GM18520 (cell line): ENCODE measurements around the gene CCDC102A.

ENCODE experiments used
- ATAC-seq: cut with Tn5 transposase; IDR thresholded peaks from one replicate; pipeline ENCODE4 v1.9.1; 2021; ENCODE audit not compliant: unreplicated experiment

Gene CCDC102A

DNA sequence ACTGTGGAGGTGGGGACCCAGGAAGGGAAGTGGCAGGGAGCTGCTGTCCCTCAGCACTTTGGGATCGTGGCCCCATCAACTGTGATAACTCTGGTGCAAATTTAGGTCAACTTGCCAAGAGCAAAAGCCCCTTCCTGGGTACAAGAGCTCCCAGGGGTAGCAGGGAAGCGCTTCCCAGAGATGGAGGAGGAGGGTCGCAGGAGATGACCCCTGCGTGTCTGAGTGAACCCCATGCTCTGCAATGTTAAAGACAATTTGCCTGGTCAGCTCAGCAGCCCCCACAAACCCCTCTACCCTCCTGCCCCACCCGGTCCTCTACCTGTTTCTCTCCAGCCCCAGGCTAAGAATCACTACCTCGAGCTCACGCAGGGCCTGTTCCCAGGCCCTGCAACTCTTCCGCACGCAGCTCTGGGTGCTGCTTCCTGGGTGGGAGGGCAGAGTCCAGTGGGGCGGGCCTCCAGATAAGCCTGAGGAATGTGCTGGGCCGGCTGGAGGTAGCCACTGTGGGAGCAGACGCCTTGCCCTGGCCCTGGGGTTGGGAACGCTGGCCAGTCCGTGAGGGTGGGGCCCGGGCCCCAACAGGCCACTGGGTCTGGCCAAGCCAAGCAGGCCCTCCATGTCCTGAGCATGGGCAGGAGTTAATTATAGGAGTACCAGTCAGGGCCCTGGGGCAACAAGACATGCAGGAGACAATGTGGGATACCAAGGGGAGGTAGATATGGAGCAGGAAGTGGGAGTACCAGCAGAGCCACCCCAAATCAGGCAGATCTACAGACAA lies 56.2 kb downstream of the CCDC102A start:
- ATAC-seq: no peak

DNA sequence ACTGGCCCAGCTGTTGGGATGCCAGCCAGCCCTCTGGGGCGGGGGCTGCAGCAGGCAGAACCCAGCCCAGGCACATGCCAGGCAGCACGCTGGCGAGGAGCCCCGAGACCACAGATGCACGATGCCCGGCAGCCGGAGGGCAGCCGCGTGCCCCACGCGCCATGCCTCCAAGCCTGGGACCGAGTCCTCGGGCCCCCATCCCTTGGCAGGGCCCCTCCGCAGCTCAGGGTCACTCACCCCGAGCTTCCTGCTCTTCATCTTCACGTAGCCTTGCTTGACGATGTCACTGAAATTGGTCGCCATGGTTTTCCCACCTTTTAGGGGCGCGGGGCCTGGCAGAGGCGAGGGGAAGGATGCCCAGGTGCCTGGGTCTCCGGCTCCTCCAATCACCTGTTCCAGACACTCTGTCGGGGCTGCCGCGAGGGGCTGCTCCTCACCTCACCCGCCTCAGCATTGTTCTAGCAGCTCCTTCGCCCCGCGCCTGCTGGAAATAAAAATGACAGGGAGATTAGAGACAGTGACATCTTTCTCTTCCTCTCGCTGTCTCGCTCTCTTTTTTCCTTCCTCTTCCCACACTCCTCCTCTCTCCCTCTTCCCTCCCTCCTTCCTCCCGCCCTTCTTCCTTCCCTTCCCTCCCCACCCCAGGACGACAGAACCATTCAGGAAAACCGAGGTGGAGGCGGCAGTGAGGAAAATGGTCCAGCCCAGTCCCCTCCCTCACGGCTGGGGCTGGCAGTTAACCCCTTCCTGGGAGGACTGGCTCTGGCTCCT lies 57.0 kb downstream of the CCDC102A start:
- ATAC-seq: no peak

DNA sequence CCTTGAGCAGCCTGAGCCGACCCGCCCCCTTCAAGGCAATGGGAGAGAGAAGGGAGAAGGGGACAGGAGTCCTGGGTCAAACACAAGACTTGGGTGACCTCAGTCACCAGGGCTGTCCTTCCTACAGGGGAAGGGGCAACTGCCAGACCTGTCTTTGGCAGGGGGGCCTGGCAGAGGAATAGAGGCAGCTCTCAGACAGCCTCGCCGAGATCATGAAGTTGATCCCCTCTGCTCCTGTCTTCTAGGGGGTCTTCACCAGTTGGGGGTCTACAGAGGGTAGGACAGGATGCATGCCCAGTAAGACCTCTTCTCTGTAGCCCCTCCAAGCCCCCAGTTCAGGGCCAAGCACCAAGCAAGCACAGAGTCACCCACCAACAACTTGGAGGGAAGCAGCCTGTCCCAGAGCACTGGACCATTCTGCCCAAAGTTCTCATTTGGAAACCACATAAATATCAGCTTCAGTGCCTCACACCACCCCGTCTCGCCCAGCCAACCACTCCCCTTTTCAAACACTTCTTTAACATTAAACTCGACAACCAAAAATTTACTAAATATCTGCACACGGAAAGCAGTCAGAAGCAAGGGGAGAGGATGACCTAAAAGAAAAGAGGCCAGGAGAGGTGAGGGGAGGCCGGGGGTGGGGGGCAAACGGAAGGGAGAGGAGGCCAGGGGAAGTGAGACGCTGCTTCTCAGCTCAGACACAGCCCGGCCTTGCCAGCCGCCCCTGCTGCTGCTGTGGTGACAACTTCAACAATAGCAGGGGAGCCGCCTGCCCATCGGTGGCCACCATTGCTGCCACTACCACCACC lies 57.8 kb downstream of the CCDC102A start:
- ATAC-seq: no peak

DNA sequence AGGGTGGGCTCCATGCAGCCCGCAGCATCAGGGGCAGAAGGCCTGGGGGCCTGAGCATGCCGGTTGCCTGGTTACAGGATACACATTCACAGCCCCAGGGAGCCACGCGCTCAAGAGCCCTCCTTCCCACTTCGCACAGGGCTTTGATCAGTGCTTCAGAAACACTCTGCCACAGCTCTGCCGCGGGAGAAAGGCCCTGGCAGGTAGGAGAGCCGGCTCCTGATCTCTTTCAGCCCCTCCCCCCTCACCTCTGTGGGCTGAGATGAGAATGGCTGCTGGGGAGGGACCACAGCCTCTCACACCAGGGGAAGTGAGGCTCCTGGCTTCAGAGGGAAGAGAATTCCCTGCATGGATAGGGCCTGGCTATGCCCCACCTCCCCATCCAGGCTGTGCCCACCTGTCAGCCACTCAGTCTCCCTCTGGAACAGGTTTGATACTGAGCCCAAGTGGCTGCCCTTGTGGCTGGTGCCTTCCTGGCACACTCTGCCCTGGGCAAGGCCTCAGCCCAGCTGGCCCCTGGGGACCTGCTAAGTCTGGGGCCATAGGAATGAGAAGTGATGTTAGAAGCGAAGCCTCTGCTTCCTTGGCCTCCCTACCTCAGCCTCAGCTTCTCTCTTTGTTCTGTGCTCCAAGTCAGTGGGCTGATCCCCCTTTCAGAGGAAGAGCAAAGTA lies 58.7 kb downstream of the CCDC102A start:
- ATAC-seq: no peak

DNA sequence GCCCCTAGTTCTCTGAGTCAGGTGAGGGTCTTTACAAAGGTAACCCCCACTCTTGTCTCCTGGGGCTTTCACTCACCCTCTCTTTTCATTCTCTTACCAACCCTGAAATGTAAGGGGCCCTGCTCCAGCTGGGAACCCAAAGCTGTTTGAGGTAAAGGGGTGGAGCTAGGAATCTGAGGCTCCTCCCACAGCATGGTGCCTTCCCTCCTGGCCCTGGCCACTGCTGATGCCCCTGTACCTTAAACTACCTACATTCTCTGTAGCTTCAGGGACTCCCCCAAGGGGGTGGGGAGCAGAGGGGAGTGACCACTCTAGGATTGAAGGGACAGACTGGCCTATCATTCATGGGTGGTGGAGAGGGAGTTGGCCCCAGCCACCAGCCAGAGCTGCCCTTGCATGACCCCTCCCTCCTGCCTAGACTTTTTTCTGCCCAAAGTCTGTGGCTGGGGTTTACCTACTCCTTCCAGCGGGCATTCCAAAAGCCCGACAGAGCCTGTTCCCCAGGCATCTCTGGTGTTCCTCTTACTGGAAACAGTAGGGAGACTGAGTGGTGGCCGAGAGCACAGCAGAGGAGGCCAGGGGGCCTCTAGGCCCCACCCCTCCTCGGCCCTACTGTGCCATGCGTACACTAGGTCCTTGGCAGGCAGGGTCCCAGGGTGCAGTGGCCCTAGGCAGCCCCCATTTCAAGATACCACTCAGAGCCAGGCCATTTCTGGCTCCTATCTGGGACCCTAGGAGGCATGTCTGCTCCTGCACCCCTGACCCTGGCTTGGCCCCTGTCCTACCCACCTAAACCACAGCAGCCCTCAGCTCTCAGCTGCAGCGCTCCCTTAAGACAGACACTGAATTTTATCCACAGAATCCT lies 59.6 kb downstream of the CCDC102A start:
- no peak for ATAC-seq

DNA sequence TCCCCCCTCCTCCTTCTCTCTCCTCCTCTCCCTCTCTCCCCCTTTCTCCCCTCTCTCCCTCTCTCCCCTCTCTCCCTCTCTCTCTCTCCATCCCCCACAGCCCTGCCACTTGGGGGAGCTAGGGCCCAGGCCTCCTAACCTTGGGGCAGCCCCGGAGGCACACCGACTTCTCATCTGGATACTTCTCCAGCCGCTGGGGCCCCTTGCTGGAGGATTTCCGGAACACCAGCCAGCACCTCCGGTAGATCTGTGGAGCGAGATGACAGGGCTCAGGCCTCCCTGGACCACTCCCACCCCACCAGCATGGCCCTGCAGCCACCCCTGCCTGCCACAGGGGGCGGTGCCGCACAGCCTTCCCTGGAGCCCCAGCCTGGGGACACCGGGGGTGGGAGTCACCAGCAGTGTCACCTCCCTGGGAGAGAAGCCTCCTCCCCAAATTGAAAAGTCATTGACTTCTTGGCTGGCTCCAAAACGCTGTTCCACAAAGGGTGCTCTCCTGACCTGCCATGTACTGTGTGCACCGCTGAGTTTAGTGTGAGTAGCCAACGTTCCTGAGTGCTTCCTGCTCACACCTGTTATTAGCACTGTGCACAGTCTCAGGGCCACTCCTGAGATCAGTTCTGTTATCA lies 60.5 kb downstream of the CCDC102A start:
- peak; percentile 69 for ATAC-seq

DNA sequence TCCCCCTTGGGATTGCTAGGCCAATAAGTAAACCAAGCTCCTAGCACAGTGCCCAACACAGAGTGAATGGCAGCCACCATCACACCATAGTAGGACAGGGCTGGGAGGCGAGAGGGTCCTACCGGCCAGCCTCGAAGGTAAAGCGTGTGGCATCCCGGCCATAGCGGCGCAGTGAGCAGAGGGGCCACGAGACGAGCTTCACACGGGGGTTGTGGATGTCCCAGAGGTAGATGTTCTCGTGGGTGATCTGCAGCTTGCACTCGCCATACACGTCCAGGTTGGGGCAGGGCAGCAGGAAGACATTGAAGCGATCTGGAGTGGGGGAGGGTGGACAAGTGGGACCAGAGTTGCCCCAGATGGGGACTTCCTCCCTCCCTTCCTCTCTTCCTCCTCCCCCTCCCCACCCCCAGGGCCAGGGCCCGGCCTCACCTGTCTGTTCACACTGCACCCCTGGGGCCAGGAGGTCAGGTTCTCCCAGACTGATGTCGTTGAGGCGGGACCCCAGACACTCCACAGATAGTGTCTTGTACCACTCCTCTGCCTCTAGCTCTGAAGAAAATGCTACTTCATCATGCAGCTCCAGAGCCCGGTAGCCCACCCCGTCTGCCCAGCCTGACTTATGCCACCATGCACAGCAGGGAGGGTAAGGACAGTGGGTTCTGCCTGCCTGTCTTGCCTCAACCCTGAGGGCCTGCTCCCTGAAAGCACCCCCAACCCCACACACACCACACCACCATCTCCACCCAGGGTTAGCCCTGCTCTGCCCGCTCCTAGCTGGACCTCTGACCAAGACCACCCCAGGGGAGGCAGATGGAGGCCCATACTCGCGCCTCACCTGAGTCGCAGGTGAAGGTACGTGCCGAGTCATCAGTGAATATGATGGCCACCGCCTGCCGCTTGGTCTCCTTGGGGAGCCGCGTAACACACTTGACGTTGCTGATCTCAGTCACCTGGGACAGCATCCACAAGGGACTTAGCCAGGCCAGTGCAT lies 61.4 kb downstream of the CCDC102A start:
- no peak for ATAC-seq

DNA sequence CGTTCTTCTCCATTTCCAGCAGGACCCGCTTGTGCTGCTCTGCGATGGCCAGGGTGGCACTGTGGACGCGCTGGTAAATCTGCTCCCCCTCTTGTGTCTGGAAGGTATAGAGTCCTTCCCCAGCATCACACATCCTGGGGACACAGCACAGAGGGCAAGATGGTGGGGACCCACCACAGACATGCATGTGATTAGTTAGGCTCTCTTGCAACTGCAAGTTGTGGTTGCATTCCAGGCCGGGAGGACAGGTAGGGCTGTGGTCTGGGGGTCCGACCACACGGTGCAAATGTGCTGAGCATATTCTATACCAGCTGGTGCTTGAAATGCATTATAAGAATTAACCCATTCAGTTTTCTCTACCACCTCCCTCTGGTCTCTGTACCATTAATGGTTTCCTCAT lies 62.5 kb downstream of the CCDC102A start:
- no peak for ATAC-seq

DNA sequence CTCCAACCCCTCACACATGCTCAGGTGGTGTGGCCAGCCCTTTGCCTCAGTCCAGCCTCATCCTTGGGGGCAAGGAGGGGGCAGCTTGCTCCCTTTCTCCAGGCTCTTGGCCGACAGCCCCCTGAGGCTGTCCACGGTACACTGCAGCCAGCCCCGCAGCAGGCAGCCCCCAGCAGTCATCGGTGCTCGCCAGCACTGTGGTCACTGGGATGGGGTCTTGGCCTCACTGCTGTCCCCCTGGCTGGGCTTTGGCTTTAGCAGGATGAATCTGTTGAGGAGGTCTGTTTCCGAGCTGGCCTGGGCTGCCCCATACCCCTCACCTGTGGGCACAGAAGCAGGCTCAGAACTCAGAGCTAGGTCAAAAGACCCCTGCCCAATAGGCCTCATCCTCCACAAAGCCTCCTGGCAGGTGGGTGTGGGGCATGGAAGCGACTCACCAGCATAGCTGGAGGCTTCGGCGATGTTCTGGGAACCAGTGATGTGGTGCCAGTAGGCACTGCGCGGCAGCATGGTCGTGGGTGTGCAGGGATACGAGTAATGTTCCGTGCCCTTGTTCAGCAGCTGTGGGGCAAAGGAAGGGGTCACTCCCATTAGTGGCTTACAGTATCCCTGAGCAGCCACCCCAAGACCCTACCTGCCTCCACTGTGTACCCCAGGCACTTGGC lies 63.1 kb downstream of the CCDC102A start:
- no peak for ATAC-seq

DNA sequence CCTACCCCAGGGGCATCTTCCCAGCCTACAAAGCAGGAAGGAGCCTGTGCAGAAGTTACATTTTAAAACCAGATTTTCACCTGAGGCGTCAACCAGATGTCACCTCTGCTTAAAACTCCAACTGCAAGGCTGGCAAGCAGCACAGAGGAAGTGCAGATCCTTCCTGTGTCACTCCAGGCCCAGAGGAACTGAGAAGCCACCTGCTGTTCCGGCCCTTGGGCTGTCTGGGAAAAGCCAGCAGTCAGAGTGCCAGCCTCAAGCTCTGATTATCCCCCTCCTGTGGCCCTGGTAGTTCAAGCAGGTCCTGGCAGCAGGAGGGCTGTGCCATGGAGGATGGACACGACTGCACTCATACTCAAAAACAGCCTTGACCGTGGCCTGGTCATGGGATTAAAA lies 63.7 kb downstream of the CCDC102A start:
- ATAC-seq: no peak

DNA sequence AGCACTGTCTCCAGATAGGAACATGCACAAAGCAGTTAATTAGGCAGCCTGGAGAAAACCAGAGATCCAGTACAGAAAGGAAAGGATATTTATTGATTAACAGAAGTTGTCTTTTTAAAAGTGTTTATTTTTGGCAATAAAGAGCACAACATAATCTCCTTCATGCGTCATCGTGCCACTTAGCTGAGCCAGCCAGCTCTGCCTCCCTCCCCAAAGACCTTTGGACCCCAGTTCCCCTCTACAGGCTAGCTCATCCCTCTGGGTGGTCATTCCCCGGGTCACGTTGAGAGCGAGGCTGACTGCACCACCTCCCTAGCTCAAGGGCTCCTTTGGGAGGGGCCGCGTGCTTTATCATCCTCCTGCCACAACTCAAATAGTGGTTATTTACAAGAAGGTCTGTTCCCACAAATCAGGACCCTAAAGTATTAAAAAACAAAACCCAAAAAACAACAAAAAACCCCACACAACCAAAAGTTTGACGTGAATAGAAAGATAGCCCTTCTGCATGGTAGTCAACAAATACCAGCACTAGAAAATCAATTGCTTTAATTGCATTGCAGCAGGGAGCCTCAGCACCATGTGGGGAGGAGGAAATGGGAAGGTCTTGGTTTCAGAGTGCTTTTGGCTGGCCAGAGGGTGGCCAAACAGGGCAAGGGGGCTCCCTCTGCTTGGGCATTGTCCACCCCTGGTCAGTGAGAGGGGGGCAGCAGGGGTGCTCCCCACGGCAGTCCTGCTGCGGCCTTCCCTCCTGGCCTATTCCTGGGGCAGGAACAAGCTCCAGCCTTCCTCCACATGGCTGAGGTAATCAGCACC lies 64.3 kb downstream of the CCDC102A start:
- ATAC-seq: no peak

DNA sequence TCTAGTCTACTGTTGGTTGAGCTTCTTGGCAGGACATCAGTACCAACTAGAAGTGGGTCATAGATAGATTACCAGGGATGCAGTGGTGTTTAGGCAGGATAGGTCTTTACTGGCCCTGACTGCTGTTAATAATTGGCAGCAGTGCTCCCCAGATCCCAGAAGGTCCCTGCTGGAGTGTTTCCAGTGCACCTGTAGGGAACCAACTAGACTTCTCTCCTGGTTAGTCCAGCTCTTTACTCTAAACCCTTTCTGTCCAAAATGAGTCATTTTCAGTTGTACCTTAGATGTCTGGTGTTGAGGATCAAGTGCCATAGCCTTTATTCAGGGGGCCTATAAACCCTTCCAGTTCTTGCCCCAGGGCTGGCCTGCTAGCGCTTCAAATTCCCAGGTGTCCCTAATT lies 65.2 kb downstream of the CCDC102A start:
- no peak for ATAC-seq

DNA sequence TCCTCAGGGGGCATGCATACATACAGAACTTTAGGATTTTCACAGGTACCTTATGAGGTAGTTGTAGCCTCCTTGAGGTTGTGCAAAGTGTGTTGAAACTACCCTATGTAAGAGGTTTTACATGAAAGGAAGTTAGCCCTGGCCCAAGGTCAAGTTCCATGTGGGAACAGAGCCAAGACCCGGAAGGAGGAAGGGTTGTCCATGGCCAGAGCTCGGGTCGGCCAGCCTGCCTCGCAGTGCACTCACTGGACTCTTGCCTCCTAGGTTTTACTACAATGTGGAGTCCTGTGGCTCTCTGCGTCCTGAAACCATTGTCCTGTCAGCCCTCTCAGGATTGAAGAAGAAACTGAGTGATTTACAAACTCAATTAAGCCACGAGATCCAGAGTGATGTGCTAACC lies 65.7 kb downstream of the CCDC102A start:
- ATAC-seq: no peak

DNA sequence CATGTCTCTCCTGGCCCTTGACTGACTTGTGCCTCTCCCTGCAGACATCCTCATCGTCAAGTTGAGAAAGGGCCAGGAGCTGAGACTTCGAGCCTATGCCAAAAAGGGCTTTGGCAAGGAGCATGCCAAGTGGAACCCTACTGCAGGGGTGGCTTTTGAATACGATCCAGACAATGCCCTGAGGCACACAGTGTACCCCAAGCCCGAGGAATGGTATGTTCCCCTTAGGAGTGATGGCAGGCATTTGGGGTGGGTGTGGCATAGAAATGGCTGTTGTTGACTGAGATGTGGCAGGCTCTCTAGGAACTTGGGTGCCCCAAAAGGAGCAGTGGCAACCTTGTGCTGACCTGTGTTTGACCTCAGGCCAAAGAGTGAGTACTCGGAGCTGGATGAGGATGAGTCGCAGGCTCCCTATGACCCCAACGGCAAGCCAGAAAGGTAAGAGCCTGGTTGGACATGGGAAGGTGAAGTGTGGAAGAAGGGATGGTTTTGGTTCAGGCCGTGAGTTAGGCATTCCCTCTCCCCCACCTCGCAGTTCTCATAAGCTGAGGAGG lies 66.4 kb downstream of the CCDC102A start:
- no peak for ATAC-seq

DNA sequence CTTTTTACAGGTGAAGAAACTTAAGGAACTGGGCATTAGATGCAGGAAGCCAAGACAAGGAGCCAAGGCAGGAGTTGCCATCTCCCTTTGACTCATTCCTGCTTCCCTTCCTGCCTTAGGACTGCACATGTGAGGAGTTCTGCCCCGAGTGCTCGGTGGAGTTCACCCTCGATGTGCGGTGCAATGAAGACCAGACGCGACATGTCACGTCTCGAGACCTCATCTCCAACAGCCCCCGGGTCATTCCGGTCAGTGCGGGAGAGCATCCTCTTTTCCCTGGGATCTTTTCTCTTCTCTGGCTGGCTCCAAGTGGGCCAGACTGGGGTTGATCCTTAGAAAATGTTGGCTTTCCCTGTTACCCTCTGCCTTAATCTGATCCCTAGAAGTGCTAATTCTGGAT lies 67.3 kb downstream of the CCDC102A start:
- no peak for ATAC-seq

DNA sequence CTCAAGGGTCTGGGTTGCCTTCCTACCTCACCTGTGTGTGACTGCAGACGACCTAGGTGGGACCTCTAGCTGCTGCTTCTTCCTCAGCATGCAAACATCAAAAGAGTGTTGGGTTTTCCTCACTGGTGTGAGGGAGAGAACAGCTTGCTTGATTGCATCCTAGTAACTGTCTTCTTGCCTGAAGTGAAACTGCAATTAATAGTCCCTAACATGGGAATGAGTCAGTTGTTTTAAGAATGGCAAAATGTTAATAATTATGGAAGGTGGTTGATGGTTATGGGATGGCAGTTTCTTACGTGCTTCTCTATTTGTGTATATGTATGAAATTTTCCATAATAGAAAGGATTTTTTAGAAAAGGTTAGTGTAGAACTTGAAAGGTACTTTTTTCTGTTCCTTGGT lies 68.0 kb downstream of the CCDC102A start:
- no peak for ATAC-seq

DNA sequence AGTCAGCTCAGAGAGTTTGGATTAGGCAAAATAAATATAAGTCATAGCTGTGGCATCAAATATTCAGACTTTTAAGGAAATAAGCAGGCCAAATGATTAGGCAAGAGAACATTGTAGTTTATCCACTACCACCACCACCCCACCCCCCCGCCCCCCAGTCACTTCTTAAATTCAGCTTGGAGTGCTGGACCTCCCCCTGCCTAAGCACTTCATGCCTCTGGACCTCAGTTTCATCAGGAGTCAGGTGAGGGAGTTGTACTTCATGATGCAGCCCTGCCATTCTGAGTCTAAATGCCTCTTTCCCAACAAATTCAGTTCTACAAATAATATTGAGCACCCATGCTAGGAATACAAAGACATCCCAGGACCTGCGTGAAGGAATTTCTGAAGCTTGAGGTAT lies 71.8 kb downstream of the CCDC102A start:
- no peak for ATAC-seq
